H1 (cell line): Measurements from ENCODE around the gene C16orf54. TPM values are rescaled to one million over a fixed set of nuclear protein-coding genes. Genes with fewer than 3 reads are reported as not detected.

ENCODE experiments used
- EP300 ChIP-seq, 2 experiments: IDR thresholded peaks; 1 replicate in 1 of 2; 2 replicates in 1 of 2; pipeline ENCODE4 v1.6.1; 2011 to 2012; ENCODE audit warnings: low read depth in 2 of 2, low read length in 2 of 2, mild to moderate bottlenecking in 2 of 2, borderline replicate concordance in 1 of 2, inconsistent platforms in 1 of 2, moderate library complexity in 1 of 2
- HDAC6 ChIP-seq: IDR thresholded peaks from one replicate; pipeline ENCODE4 v1.7.1; 2012; ENCODE audit warnings: low read depth, mild to moderate bottlenecking, inconsistent platforms, low read length, moderate library complexity
- NRF1 ChIP-seq: IDR thresholded peaks from 2 replicates; pipeline ENCODE4 v1.6.1; 2011; ENCODE audit warnings: mild to moderate bottlenecking, low read depth, low read length, improper control_type of control experiment
- SIRT6 ChIP-seq: IDR thresholded peaks from one replicate; pipeline ENCODE4 v1.7.1; 2012; ENCODE audit warnings: low read length, inconsistent platforms
- SIX5 ChIP-seq: IDR thresholded peaks from 2 replicates; pipeline ENCODE4 v1.6.1; 2011; ENCODE audit warnings: mild to moderate bottlenecking, low read depth, low read length
- SRF ChIP-seq: IDR thresholded peaks from 2 replicates; pipeline ENCODE4 v1.6.1; 2011; ENCODE audit warnings: mild to moderate bottlenecking, low read depth, low read length, moderate library complexity
- TBP ChIP-seq: IDR thresholded peaks from 2 replicates; pipeline ENCODE4 v1.6.1; 2011; ENCODE audit warnings: low read depth, low read length, improper control_type of control experiment
- polyA plus RNA-seq, 7 experiments: library from polyadenylated mRNA; depleted of rRNA in 3 of 7; stranded (reverse) in 5 of 7; unstranded in 2 of 7; fragments of >200 nt in 5 of 7; fragments of 200-250 nt in 2 of 7; gene quantifications; 1 replicate in 5 of 7; 2 replicates in 1 of 7; 4 replicates in 1 of 7; pipeline versions ENCODE4 v1.2.1 to v1.2.3, GENCODE V29; 2011 to 2013; ENCODE audit warnings: missing spikeins in 2 of 7, mixed read lengths in 2 of 7
- total RNA-seq: library from RNA; stranded (reverse); fragmentation: NEBNext Ultra II Directional; extraction: Animal tissue kit (Norgen Biotek cat#: 25700); gene quantifications from 2 replicates; pipeline ENCODE4 v1.2.1, GENCODE V29; 2021

C16orf54 gene
- total and polyA plus RNA-seq, 2 of the 8 experiments (the other 6 are each of a cell fraction or from before 2014, with no cell fraction given), result not detected

- TF ChIP-seq HDAC6, result no peak
- TF ChIP-seq SRF, result no peak
- no peak for TF ChIP-seq NRF1
- TF ChIP-seq EP300 (IDR thresholded peaks at IDR 0.05; ENCODE audit: borderline replicate concordance in 1 of 2, low read depth in 2 of 2, low read length in 2 of 2), result no peak
- no peak for TF ChIP-seq TBP
- TF ChIP-seq SIX5, result no peak
- TF ChIP-seq SIRT6, result no peak
Observed at GRCh38 chr16:29736764-29737163, 9.0 kb downstream of the C16orf54 start (continued).
